Right kidney (tissue), 1 donor: ENCODE measurements around the gene SPRR2F.

ENCODE experiments used
- DNase-seq: peaks from one replicate; pipeline ENCODE4 v3.0.0-alpha.2; 2016

SPRR2F gene

DNA sequence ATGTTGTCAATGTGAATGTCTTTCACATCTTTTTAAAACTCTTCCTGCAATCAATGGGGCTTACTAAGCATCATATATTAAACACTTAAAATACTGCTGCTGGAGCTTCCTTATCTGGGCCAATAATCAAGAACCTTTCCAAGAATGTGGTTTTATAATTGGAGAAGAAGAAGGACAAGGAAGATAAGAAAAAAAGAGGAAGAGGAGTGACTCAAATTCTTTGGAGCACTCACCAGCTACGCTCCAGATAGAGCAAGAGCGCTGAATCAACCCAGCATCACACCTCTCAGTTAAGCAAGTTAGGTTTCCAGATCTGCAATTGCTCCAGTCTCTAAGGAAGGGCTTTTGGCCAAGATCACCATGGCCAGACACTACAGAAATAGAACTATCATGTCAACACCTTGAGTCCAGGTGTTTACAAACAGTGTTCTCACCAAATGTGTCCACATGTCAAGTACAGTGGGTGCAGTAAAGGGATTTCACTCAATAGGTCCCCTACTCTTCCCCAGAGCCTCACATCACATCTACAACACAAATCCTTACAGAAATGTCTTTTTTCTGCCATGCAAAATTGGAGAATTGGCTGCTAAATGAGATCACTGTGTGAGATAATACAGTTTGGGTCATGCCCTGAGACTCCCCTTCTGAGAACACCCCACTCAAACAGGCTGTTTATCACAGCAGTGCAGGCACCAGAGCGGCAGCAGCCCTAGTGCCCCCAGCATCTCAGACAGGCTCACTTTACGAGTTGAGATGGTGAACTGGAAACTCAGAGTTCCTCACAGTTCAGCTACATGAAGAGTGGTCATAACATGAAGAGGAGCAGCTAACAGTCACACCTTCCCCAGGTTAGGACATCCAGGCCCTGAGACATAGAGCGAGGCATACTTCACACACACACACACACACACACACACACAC, 40.2 kb downstream of the SPRR2F start:
- no peak for DNase-seq

DNA sequence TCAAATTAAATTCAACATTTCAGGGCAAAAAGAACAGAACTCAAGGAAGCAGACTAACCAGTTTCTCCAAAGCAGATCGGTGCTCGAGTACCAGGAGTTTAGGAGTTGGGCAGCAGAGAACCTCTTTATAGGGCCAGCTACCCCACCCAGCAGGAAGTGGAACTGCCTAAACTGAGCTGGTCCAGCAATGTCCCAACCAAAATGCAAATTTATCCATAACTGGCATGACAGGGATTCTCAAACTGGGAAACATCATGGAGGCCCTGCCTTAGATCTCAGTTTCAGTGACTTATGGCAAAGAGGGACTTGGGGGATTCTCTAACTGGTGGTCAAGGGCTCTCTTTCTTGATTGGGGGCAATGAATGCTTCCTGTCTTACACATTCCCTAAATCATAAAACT, 41.8 kb downstream of the SPRR2F start, which contains the start of gene SPRR2B:
SPRR2B (minus strand) TSS at position 101 of the 400 bp plus-strand sequence. CDS start 772 bp downstream, outside the sequence.
- no peak for DNase-seq

DNA sequence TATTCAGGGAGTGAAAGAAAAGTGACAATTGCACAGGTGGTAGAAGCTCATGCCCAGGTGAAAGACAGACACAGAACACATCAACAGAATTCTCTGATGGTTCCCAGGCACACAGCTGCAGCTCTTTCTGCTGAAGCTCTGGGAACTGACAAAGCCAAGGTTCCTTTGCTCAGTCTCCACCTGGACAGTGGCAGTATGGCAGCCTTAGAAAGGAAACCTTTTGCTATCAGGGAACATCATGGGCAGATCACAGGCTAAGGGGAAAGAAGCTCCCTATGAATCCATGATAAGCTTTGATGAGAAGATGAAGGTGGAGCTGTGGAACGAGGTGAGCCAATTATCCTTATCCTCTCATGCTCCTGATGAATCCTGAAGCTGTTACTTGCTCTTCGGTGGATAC, 43.1 kb downstream of the SPRR2F start:
- DNase-seq = no peak
